ENCODE results near the gene LRFN3. TPM values are rescaled to one million over a fixed set of nuclear protein-coding genes. Genes with fewer than 3 reads are reported as not detected.

The LRFN3 gene
- total and polyA plus RNA-seq, 12 donors: 1.7 to 23.3 (median 13.8) TPM

GRCh38 chr19:35943321-35944301 lies 7.4 kb downstream of the LRFN3 start:
- WGBS, 4 donors: 86 to 93% (median 89%) methylated on average over 9 of the region's 9 CpGs
- Histone ChIP-seq H3K27me3 (no peaks in the 10 kb centered on the region), H3K9me3 (replicated peaks in 1 of 3) (no peaks in the 10 kb centered on the region), H3K27ac (no peak overlapping the region), H3K4me3 (no peak overlapping the region), H3K36me3 (replicated peaks in 1 of 2) (peaks cover 0 to 6% of the 10 kb centered on the region in 2 donors), H3K4me1 (replicated peaks in 1 of 2) (no peaks in the 10 kb centered on the region)
- DNase-seq: no peak
- intact Hi-C loops (cut with DNase I): no loop called here
- TF ChIP-seq POLR2A (IDR thresholded peaks at IDR 0.05): no peak
- no peak for TF ChIP-seq CTCF (IDR thresholded peaks at IDR 0.05)

- H3K4me3 ChIP-seq: no peak overlapping the region
- no peaks in the 10 kb centered on the region for H3K9me3 ChIP-seq (replicated peaks in 1 of 3)
- peaks cover 0 to 6% of the 10 kb centered on the region in 2 donors for H3K36me3 ChIP-seq (replicated peaks in 1 of 2)
- H3K27me3 ChIP-seq: no peaks in the 10 kb centered on the region
- no peak for TF ChIP-seq CTCF (IDR thresholded peaks at IDR 0.05)
- no peak for TF ChIP-seq POLR2A (IDR thresholded peaks at IDR 0.05)
- DNase-seq: no peak
- 73 to 94% (median 85%) methylated on average over 3 to 52 of the region's 52 CpGs for WGBS, 4 donors
- intact Hi-C loops (cut with DNase I): no loop called here
- H3K4me1 ChIP-seq (replicated peaks in 1 of 2): no peaks in the 10 kb centered on the region
- H3K27ac ChIP-seq: no peak overlapping the region
Observed at GRCh38 chr19:35944556-35944955, 8.4 kb downstream of the LRFN3 start.

- Histone ChIP-seq H3K4me1 (replicated peaks in 1 of 2) (no peaks in the 10 kb centered on the region), H3K4me3 (no peak overlapping the region), H3K9me3 (replicated peaks in 1 of 3) (no peaks in the 10 kb centered on the region), H3K36me3 (replicated peaks in 1 of 2) (peaks cover 0 to 3% of the 10 kb centered on the region in 2 donors), H3K27ac (no peak overlapping the region), H3K27me3 (no peaks in the 10 kb centered on the region)
- TF ChIP-seq POLR2A (IDR thresholded peaks at IDR 0.05) (no peak), CTCF (IDR thresholded peaks at IDR 0.05) (no peak)
- intact Hi-C loops (cut with DNase I): no loop called here
- no peak for DNase-seq
- 92 to 100% (median 94%) methylated on average over 3 to 11 of the region's 11 CpGs for WGBS, 4 donors
Observed at GRCh38 chr19:35945121-35945790, 9.1 kb downstream of the LRFN3 start.

GRCh38 chr19:35946203-35946602 lies 10.0 kb downstream of the LRFN3 start:
- Histone ChIP-seq H3K27me3 (no peaks in the 10 kb centered on the region), H3K27ac (no peak overlapping the region), H3K4me3 (no peak overlapping the region), H3K9me3 (replicated peaks in 1 of 3) (no peaks in the 10 kb centered on the region), H3K4me1 (replicated peaks in 1 of 2) (no peaks in the 10 kb centered on the region), H3K36me3 (replicated peaks in 1 of 2) (no peaks in the 10 kb centered on the region)
- DNase-seq: no peak
- intact Hi-C loops (cut with DNase I): no loop called here
- 94 to 96% (median 95%) methylated on average over 4 of the region's 4 CpGs for WGBS, 4 donors
- TF ChIP-seq CTCF (IDR thresholded peaks at IDR 0.05) (no peak), POLR2A (IDR thresholded peaks at IDR 0.05) (no peak)

Data from adrenal gland (tissue), 12 donors.